Stimulated activated CD4-positive, alpha-beta T cell treated with anti-CD3 and anti-CD28 coated beads, Interleukin-4, amount 100 ng/mL, for 1 hour (primary cell): Measurements from ENCODE around the gene NFE2L2.
"Not testable (repeated sequence)": the region's sequence is repeated elsewhere in the genome, so short reads cannot be mapped to it uniquely, and the experiment has no call there.

Experiments
- DNase-seq: peaks from one replicate; pipeline ENCODE4 v3.0.0-alpha.2; 2020

The NFE2L2 gene

DNA sequence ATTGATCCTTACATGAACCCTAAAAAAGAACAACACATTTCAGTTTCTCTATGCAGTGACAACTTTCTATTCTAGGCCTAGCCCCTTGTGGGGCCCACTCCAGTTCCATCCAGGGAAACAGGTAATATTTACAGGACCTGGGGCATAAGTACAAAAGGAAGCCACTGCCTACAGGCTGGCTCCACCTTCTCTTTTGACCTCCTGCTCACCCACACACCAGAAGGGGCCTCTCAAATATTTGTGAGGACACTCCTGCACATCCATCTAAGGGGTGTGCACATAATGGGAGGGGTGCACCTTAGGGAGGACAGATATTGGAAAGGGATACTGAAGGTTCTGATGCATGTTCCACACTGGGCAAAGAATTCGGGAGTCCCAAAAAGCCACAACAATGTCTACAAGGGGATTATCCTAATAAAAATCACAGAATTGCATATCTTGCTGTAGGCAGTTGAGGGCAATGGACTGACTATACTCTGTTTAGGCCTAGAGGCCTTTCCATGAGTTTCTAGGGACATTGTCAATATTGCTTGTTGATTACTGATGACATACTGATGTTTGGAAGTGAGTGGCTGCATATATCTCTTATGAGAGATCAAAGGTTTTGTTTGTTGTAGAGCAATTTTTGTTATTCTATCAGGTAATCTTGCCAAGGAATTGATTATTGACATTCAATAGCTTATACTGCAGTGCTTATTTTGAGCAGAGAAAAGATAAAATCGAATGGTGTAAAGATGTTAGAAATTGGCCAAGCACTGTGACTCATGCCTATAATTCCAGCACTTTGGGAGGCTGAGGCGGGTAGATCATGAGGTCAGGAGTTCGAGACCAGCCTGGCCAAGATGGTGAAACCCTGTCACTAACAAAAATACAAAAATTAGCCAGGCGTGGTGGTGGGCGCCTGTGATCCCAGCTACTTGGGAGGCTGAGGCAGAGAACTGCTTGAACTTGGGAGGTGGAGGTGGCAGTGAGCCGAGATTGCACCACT lies 75.8 kb downstream of the NFE2L2 start:
- no peak for DNase-seq

DNA sequence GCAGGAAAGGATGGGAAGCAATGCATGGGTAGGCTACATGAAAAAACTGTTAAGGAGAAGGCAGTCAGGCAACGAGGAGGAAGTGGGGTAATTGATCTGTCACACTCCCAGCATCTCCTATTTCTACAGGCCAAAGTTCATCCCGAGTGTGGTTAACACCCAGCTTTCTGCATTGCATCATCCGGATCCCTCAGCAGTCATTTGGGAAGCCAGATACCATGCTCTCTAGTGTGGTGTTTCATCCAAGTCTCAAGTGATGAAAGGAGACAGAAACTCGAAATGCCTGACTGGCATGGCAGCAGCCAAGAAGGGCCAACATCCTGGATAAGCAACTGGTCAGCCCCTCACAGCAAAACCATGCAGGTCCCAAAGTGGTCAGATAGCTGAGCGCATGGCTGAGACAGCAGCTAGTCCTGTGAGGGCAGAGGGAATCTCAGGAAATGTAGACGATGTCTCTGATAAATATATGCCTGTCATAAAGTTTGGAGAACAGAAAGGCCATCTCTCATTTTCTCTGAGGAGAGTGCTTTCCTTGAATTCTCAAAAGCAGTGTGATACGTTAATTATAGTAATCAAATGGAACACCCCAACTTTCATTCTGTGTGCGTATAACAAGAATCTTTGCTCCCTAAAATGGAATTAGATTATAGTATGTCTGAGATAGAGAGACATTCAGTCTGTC lies 76.8 kb downstream of the NFE2L2 start:
- no peak for DNase-seq

DNA sequence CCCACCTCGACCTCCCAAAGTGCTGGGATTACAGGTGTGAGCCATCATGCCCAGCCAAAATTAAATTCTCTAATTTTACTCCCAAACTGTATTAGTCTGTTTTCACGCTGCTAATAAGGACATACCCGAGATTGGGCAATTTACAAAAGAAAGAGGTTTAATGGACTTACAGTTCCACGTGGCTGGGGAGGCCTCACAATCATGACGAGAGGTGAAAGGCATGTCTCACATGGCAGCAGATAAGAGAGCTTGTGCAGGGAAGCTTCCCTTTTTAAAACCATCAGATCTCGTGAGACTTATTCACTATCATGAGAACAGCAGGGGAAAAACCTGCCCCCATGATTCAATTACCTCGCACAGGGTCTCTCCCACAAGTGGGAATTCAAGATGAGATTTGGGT lies 78.5 kb downstream of the NFE2L2 start:
- not testable (repeated sequence) for DNase-seq

DNA sequence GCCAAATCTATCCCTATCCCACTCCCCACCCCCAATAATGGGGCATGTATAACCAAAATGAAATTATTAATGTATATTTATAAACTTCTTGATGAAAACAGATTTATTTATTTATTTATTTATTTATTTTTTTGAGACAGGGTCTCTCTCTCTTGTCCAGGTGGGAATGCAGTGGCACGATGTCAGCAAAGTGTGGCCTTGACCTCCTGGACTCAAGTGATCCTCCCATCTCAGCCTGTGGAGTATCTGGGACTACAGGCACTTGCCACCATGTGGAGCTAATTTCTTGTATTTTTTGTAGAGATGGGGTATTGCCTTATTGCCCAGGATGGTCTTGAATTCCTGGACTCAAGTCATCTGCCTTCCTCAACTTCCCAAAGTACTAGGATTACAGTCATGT lies 79.9 kb downstream of the NFE2L2 start:
- no peak for DNase-seq

DNA sequence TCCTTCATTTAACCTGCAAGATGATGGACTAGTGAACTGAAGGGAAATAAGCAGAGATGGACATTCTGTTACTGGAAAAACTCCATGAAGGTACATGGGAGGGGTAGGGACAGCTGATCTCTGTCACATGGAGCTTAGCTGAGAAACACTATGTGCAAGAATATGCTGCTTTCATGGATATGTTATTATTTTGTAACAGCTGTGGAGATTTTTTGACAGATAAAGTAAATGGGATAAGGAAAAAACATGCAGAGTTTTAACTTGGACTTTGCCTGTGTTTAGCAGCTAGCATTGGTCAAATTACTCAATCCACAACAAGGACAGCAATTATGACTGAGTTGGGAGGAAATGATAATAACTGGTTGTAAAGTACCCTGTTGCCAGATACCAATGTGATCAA lies 80.7 kb downstream of the NFE2L2 start:
- DNase-seq: no peak
